Stimulated activated CD4-positive, alpha-beta T cell treated with anti-CD3 and anti-CD28 coated beads, Interleukin-15, amount 100 ng/mL, for 24 hours (primary cell): Measurements from ENCODE around the gene RNF14.
A peak's percentile ranks its signal among the peaks of the same experiment; 100 is the strongest.
"Not testable (repeated sequence)": the region's sequence is repeated elsewhere in the genome, so short reads cannot be mapped to it uniquely, and the experiment has no call there.

Experiments
- DNase-seq: peaks from one replicate; pipeline ENCODE4 v3.0.0-alpha.2; 2020

The RNF14 gene, protein sequence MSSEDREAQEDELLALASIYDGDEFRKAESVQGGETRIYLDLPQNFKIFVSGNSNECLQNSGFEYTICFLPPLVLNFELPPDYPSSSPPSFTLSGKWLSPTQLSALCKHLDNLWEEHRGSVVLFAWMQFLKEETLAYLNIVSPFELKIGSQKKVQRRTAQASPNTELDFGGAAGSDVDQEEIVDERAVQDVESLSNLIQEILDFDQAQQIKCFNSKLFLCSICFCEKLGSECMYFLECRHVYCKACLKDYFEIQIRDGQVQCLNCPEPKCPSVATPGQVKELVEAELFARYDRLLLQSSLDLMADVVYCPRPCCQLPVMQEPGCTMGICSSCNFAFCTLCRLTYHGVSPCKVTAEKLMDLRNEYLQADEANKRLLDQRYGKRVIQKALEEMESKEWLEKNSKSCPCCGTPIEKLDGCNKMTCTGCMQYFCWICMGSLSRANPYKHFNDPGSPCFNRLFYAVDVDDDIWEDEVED

DNA sequence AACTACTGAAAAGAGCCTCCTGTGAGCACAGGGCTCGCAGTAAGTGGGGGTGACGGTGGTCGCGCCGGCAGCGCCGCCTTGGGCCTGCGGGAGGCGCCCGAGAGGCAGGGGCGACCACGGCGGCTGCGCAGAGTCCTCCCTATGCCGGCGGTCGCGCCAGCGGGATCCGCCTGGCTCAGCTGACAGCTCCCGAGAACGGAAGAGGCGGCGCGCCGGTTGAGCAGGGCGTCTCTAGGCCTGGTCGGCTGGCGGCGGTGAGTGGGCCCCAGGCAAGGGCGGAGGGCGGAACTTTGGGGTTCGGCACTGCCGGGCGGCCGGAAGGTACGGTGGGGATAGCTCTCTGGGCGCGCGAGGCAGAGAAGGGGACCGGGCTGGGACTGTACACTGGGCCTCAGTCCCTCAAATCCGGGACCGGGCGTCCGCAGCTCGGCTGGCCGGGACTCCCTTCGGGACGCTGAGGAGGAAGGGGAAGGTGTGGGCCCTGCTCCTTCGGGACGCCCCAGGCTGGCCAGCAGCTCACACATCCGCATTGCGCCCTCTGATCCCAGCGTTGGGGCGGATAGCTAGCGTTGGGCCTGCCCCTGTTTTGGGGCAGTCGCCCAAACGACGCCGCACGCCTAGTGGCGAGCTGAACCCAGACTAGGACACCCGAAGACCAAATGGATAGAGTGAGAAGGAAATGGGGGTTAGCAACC lies at the start of gene RNF14:
TSS of gene RNF14 (plus strand) at position 192 of the 695 bp plus-strand sequence. CDS start 4,484 bp downstream, outside the sequence.
- peak; percentile 96 for DNase-seq

DNA sequence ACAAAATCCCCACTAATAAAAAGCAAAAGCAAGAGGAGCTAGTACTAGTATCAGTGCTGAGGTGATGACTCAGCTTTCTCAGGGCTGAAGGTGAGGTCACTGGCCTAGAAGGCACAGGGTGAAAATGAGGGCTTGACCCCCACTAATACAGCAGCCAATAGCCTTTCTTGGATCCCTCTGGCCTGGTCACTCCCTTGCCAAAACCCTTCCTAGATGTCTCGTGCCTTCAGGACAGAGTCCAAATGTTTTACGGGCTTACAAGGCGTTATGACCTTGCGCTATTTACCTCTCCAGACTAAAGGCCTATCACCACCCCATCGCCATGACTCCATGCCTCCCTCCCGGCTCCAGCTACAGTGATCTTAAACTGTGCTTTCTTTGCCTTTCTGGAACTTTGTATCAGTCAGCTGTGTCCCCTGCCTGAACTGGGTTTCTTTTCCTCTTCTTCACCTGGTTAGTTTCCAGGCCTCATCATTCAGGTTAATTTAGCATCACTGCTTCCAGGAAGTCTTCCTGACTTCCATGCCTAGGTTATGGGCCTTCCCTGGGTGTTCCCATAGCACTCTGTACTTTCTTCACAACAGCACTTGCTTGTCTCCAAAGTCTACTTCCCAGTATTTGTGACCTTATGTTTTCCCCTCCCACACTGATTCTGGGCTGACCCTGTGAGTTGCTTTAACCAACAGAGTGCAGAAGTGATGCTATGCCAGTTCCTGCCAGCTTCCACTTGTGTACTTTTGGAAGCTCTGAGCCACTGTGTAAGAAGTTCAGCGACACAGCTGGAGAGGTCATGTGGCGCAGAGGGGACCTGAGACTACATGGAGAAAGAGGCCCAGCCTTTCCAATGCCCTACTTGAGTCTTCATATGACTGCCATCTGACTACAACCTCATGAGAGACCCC lies 49.4 kb upstream of the RNF14 start:
- no peak for DNase-seq

DNA sequence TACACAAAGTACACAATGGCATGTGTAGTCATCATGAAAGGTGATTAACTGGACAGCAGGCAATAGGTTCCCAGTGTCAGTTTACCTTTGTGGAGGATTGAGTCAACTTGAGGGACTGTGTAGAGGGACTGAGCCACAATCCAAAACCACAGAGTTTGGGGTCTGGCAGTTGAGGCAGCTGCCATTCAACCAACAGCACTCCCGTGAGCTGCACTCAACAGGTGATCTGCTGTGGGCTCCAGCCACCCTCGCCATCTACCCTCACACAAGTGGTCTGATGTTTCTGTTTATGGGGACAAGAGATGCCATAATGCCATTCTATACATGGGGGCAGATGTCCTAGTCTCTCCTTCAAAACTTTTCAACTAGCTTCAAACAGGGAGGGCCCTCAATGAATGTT lies 48.1 kb upstream of the RNF14 start:
- DNase-seq: no peak

DNA sequence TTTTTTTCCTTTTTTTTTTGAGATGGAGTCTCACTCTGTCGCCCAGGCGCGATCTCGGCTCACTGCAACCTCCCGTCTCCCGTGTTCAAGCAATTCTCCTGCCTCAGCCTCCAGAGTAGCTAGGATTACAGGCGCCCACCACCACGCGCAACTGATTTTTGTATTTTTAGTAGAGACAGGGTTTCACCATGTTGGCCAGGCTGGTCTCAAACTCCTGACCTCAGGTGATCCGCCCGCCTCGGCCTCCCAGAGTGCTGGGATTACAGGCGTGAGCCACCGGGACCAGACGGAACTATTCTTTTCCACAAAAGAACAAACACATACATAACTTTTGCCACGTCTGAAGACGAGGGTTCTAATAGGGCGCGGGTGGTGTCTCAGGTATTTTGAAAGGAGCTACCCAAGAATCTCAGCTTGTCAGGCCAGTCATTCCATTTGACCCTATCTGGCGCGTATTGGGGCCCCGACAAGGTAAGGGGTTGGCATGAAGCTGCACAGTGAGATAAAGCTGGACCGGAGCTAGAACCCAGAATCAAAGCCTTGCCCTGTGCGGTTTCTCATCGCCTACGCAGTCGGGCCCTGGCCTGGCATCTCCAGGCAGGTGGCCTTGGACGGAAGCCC lies 46.0 kb upstream of the RNF14 start:
- not testable (repeated sequence) for DNase-seq

DNA sequence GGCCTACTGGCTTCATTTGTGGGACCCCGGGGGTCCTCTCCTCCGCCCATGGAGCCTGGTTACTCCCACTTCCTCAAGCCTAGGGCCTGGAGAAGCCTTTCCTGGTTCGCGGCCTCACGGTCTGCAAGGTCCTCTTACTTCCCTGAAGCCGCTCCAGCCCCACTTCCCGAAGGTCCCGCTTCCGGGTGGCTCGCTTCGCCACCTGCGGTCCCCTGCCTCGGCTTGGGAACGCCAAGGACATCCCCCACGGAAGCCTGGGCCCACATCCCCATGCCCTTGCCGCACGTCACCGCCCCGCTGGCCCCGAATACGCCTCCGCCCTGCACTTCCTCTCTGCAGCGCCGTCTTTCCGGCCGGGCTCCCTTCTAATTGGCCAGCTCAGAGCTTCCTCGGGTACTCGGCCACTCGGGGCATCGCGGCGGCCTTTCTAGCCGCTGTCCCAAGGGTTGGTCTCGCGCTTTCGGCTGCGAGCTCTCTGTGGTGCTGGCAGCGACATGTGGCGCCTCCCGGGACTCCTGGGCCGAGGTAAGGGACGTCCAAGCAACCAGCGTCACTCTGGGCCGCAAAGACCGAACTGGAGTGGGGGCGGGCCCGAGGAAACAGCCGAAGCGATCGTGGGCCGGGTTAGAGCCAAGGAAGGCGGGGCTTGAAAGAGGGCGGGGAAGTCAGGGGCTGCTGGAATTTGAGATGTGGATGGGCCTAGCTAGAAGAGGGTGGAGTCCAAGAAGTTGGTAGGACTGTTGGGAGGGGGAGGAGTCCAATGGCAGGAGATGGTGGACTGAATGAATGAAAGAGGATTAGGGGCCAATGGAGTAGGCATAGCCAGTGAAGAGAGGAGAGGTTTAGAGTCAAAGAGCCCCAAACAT lies 45.2 kb upstream of the RNF14 start, which contains the start of gene DELE1:
TSS of gene DELE1 (plus strand) at position 424 of the 866 bp plus-strand sequence. CDS start at position 495, 71 bp downstream.
- peak; percentile 99 for DNase-seq

DNA sequence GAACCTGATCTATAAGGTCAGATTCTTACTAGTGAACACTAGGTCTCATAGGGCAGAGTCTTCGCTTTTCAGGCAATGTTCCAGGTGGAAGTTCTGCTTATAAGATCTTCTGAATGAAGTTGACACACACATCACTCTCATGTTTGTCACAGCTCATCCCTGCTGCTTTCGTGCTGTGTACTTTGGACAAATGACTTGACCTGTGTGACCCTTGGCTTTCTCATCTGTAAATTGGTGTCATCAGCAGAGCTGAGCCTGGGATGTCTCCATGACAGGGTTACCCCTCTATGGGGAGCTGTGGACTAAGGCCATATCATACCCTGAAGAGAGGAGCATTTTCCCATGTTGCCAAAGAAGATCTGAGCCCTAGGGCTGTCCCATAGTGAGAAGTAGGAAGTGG lies 42.5 kb upstream of the RNF14 start:
- DNase-seq: no peak

DNA sequence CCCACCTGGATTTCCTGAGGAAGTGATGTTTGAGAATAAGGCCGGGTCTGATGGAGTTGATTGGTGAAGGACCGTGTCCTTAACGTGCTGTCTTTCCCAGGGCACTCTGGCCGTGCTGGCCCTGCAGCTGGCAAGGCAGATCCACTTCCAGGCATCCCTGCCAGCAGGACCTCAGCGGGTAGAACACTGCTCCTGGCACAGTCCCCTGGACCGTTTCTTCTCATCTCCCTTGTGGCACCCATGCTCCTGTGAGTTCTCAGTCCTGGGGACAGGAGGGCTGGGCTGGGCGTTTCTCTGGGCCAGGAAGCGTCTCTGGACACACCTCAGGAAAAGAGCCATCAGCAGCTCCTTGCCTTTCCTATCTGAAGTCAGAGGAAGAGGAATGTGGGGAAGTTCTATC lies 40.9 kb upstream of the RNF14 start:
- DNase-seq: no peak

DNA sequence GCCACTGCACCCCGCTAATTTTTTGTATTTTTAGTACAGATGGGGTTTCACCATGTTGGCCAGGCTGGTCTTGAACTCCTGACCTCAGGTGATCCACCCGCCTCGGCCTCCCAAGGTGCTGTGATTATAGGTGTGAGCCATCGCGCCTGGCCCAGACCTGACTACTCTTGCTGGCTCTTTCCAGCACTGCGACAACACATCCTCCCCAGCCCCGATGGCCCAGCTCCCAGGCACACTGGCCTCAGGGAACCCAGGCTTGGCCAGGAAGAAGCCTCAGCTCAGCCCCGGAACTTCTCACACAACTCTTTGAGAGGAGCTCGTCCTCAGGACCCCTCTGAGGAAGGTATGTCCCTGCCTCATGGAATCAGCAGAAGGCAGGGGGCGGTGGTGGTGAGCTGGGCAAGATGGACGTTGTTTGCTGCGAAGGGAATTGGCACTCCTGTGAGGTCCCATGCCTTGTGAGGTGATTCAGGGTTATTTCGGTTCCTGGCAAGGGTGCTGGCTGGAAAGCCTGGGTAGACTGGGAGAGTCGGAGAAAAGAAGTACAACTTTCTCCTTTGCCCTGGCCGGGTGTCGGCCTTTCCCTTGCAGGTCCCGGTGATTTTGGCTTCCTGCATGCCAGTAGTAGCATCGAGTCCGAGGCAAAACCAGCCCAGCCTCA lies 39.4 kb upstream of the RNF14 start:
- DNase-seq: no peak

DNA sequence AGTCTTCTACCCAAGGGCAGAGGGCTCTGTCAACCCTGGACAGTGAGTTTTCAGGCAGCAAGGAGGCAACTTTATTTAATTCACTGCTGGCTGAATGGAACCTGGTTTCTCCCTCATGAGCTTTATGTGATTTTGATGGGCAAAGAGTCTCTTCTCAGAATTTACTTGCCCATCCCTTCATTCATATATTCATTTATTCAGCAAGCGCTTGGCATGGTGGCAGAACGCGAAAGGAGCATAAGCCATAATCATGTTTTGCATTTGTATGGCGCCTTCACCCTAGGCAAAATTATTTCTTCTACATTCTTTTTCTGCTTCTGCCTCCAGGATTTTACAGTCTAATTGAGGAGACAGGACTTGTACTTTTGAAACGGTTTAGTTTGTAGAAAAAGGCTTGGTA lies 37.2 kb upstream of the RNF14 start:
- no peak for DNase-seq

DNA sequence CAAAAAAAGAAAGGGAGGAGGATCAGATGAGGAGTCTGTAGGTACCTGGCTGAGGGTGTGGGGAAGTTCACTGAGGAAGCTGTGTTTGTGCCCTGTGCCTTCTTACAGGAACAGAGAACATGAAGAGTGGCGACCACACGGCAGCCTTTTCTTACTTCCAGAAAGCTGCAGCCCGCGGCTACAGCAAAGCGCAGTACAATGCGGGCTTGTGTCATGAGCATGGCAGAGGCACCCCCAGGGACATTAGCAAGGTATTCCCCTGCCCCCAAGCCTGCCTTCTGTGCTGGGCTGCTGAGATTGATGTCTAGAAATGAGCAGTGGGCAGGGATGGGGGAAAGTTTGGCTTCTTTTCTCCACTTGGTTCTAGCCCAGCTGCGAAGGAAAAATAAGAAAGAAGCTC lies 35.8 kb upstream of the RNF14 start:
- no peak for DNase-seq

DNA sequence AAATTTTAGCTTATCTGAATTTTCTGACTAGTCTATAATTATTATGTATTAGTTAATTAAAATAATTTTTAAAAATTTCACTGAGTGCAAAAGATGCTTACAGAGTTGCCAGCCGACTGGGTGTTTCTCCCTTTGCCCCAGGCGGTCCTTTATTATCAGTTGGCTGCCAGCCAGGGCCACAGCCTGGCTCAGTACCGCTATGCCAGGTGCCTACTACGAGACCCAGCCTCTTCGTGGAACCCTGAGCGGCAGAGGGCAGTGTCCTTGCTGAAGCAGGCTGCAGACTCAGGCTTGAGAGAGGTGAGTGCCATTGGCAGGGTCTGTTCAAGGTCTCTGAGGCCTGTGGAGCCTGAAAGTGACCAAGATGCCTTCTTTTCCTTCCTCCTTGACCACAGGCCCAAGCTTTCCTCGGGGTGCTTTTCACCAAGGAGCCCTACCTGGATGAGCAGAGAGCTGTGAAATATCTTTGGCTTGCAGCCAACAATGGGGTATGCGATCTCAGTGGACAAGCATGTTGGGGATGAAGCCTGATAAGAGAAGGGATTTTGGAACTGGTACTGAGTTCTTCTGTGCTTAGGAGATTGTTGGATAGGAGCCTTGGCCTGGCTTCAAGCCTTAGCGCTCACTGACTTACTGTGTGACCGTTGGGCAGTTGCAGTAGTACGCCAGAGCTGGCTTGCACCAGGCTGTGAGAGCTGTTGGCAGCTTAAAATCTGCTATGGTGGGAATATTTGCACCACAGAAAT lies 34.6 kb upstream of the RNF14 start:
- no peak for DNase-seq

DNA sequence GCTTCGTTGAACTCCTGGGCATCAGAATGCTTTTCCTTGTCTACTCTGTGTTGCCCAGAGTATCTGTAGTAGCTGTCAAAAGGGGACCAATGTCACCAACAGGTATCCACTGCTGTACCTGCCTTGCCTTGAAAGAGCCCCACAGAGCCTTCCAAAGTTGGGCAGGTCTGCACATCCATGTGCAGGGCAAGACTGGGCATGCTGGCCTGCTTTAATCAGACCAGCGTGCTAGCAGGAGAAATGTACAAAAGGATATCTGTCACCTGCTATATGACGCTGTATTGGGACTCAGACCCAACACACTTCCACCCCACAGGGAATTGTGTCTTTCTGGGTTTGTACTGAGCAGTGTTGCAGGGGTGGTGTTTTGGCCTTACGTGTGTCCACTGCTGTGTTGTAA lies 33.4 kb upstream of the RNF14 start:
- DNase-seq: no peak

DNA sequence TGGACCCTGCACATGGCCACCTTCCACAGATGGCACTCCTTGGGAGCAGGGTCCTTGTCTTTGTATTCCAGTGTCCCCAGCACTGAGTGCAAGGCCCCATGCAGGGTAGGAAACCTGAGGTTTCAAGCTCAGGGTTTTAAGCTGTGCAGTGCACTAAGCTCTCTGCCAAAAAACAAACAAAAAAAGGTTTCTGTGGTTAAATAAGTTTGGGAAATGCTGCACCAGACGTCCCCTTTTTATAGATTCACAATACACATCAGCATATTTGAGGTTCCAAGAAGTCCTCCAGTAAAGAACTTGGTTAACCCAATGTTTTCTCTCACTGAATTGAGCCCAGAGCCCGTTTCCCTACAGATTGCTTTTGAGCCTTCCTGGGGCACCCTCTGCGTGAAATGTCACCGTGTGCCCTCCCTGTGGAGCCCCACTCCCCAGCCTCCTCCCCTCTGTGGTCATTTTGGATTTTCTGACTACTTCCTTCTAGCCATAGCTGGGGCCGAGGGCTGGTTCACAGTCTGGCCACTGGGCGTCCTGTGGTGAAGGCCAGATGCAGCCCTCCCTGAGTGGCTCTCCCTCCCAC lies 28.1 kb upstream of the RNF14 start:
- no peak for DNase-seq

DNA sequence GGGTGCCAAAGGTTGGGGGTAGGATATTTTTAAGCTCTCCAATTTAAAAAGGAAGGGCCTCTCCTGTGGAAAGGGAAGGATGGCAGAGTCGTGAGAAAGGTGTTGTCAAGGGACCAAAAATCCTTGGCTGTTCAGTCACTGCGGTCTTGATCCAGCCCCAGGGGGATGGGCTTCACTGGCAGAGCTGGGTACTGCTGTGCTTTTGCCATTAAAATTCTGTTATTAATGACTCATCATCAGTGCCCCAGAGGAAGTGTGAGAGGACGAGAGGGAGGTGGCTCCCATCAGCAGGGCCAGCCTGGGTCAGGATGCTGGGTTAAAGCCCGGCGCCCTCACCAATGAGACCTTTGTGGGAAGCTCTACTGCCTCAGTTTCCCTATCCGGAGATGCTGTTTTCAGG lies 27.6 kb upstream of the RNF14 start:
- DNase-seq: no peak

DNA sequence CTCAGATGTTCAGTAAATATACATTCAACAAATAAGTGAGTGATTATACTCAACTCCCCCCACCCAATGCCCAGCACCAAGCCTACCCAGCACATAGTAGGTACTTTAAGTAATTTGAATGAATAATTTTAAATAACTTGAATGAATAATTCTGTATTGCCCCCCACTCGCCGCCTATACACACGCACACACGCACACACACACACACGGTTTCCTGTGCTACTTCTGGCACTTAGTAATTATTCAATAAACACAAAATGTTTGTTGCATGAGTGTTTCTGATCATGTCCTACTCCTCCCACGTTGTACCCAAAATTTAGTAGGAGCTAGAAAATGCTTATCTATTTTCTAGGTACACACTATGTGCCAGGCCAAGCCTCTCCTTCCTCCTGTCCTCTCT lies 27.1 kb upstream of the RNF14 start:
- no peak for DNase-seq

DNA sequence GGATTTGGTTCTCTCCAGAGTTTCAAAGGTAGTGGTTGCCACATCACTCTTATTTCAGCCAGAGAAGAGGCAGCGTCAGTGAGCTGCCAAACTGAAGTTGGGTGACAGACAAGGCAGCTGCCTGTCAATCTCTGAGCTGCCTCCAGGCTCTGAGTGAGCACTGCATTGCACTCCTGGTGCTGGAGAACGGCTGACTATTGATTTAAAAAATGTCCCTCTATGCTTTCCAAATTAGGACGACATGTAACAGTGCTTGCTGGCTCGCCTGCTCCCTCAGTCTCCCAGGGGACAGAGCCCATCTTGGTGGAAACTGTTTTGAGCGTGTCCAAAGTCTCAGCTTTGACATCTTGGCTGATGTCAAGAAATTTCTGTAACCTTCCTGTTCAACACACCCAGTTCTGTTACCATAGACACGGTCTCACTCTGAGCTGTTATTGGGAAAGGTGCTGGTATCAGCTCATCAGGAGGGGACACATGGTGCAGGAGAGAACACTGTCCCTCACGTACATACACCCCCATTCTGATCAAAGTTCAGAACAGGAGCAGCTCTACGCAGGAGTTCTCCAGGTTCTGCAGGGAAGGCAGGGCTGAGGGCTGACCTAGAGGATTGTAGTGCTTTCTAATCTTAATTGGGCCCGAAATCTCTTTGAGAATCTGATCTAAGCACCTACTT lies 26.6 kb upstream of the RNF14 start:
- DNase-seq: no peak

DNA sequence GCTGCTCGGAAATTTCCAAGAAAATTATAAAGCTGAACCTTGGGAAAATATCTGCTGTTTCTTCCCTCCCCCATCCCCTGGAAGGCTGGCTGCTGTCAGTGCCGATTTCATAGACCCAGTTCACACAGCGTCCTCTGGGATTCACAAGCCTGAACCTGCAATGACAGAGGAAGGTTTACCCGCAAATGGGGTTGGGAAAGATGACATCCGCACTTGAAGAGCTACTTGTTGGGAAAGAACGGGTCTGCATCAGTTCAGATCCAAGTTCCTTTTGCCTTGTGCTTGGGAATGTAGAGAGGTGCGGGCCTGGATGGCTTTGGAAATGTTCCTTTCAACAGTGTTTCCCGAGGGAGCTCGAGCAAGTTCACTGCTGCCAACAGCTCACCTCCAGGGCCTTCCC lies 24.8 kb upstream of the RNF14 start:
- no peak for DNase-seq

DNA sequence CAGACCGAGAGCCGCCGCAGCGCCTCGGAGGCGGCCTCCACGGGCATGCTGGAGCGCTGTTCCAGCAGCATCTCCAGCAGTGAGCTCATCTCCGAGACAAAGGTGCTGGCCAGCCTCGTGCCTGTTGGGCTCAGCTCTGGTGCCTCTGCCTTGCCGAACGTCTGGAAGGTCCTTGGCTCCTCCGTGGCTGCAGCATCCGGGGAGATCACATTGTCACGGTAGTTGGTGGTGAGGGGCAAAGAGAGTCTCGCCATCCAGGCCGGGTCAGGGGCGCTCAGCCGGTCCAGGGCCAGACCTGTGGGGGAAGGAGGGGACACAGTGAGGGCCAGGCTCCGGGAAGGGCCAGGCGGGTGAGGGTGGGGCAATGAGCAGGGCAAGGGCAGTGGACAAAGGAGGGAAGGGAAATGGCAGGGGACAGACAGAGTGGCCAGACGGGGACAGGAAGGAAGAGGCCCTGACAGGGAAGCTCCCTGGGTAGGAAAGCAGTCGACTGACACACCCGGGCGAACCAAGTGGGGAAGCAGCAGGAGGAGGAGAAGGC lies 23.3 kb upstream of the RNF14 start:
- no peak for DNase-seq

DNA sequence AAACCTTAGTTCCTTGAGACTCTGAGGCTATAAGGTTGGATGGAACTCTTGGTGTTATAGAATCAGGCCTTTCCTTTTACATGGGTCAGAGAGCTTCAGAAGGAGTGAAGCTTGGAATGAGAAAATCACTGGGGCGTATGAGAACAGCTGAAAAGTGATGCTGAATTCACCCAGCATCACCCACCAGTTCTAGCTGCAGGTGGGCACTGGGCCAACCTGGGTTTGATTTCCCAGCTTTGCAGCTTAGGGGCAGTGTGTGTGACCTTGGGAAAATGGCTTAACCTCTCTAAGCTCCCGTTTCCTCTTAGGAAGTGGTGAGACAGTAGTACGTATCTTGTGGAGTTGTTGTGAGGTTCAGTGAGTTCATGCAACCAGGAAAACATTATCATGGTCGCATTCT lies 21.6 kb upstream of the RNF14 start:
- DNase-seq: no peak
